Spleen (tissue), 7 donors: ENCODE data around the gene RRP12.

ENCODE experiments used
- POLR2A ChIP-seq, 3 donors: fragments of 450-650 bp; IDR thresholded peaks; one replicate each; pipeline ENCODE4 v1.5.1; 2017; ENCODE audit warnings: antibody characterized with exemption in 3 of 3, mild to moderate bottlenecking in 1 of 3
- TF ChIP-seq, protein P1 (sequence below), 11 experiments: fragments of 200-600 bp in 7 of 11; fragments of 450-650 bp in 4 of 11; sonication (generic) in 4 of 11; IDR thresholded peaks in 8 of 11; conservative IDR thresholded peaks in 3 of 11; 1 replicate in 7 of 11; 2 replicates in 4 of 11; pipeline versions ENCODE4 v1.4.0 to v1.8.0; 2016 to 2021; ENCODE audit warnings: antibody characterized with exemption in 11 of 11, inconsistent platforms in 4 of 11, mild to moderate bottlenecking in 1 of 11
- donor health status: DM: no; HTN: no; CAD: no; lungs with moderate emphysema.
- donor health status: DM: no; HTN: no; CAD: no.
- donor health status: DM: no; HTN: no; CAD: no.

DNA sequence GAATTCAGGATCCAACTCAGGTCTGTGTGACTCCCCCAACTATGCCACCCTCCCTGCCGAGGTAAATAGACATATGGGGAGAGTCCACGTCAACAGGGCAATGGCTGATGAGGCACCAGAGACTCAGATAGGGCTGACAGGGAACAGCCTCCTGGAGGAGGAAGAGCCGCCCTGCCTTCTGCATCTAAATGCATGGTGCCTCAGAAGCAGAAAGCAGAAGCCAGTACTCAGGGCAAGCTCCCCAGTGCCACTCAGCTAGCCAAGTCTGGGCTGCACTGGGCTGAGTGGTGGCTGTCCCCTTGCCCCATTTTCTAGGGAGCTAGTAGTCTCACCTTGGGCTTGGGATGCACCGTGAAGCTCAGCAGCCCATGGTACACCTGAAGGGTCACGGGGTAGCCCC, 11.0 kb downstream of the RRP12 start:
- no peak for TF ChIP-seq POLR2A (IDR thresholded peaks at IDR 0.05)
- TF ChIP-seq, protein P1, sequence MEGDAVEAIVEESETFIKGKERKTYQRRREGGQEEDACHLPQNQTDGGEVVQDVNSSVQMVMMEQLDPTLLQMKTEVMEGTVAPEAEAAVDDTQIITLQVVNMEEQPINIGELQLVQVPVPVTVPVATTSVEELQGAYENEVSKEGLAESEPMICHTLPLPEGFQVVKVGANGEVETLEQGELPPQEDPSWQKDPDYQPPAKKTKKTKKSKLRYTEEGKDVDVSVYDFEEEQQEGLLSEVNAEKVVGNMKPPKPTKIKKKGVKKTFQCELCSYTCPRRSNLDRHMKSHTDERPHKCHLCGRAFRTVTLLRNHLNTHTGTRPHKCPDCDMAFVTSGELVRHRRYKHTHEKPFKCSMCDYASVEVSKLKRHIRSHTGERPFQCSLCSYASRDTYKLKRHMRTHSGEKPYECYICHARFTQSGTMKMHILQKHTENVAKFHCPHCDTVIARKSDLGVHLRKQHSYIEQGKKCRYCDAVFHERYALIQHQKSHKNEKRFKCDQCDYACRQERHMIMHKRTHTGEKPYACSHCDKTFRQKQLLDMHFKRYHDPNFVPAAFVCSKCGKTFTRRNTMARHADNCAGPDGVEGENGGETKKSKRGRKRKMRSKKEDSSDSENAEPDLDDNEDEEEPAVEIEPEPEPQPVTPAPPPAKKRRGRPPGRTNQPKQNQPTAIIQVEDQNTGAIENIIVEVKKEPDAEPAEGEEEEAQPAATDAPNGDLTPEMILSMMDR (IDR thresholded peaks at IDR 0.05 in 8 of 11, conservative IDR thresholded peaks at IDR 0.05 in 3 of 11), result no peak
